Tibial nerve (tissue), 4 donors: Measurements from ENCODE around the gene THAP5. TPM values are rescaled to one million over a fixed set of nuclear protein-coding genes. Genes with fewer than 3 reads are reported as not detected.

Source experiments
- DNase-seq, 2 donors: peaks; one replicate each; pipeline ENCODE4 v3.0.0-alpha.2; 2019; ENCODE audit warnings: low spot score in 2 of 2
- H3K27ac ChIP-seq, 4 donors: fragments of 200-600 bp; sonication (generic) in 3 of 4; one replicate each; pipeline ENCODE4 v1.5.1; 2017 to 2019; ENCODE audit warnings: mild to moderate bottlenecking in 1 of 4
- H3K27me3 ChIP-seq, 2 donors: fragments of 200-600 bp; sonication (generic) in 1 of 2; one replicate each; pipeline versions ENCODE4 v1.5.1 to v1.6.0; 2017 to 2019
- H3K36me3 ChIP-seq, 3 donors: fragments of 200-600 bp; sonication (generic); one replicate each; pipeline ENCODE4 v1.5.1; 2018 to 2019
- H3K4me1 ChIP-seq, 4 donors: fragments of 200-600 bp; sonication (generic) in 3 of 4; one replicate each; pipeline ENCODE4 v1.5.1; 2017 to 2019
- H3K4me3 ChIP-seq, 4 donors: fragments of 200-600 bp; sonication (generic) in 3 of 4; one replicate each; pipeline ENCODE4 v1.5.1; 2017 to 2019; ENCODE audit warnings: mild to moderate bottlenecking in 1 of 4, moderate library complexity in 1 of 4
- H3K9me3 ChIP-seq, 4 donors: fragments of 200-600 bp; sonication (generic) in 3 of 4; one replicate each; pipeline ENCODE4 v1.5.1; 2017 to 2019
- CTCF ChIP-seq, 5 experiments: fragments of 200-600 bp in 3 of 5; fragments of 450-650 bp in 2 of 5; sonication (generic) in 3 of 5; IDR thresholded peaks; one replicate each; pipeline ENCODE4 v1.5.1; 2016 to 2019; ENCODE audit warnings: antibody characterized with exemption in 5 of 5, mild to moderate bottlenecking in 3 of 5, moderate library complexity in 2 of 5
- EP300 ChIP-seq, 2 donors: sonication (generic); formaldehyde crosslinking; IDR thresholded peaks; one replicate each; pipeline ENCODE4 v1.6.1; 2017; ENCODE audit warnings: antibody characterized with exemption in 2 of 2, mild to moderate bottlenecking in 1 of 2
- POLR2A ChIP-seq, 2 donors: fragments of 450-650 bp; IDR thresholded peaks; one replicate each; pipeline ENCODE4 v1.6.1; 2017; ENCODE audit warnings: antibody characterized with exemption in 2 of 2, mild to moderate bottlenecking in 2 of 2, moderate library complexity in 2 of 2
- WGBS, 2 donors: methylation state at CpG; one replicate each; pipeline ENCODE4 v1.1.5; 2018; 5-methylcytosine and 5-hydroxymethylcytosine counted together
- total RNA-seq, 4 donors: library from RNA; depleted of rRNA; stranded (reverse); fragments of >200 nt; gene quantifications; one replicate each; pipeline ENCODE4 v1.1.0, GENCODE V29; 2016

The THAP5 gene
- total RNA-seq, 4 donors from 2014 or later = 20.3 to 33.0 (median 25.4) TPM

- no peak for DNase-seq
- no peak overlapping the region for H3K4me3 ChIP-seq
- H3K4me1 ChIP-seq = no peaks in the 10 kb centered on the region
- no peaks in the 10 kb centered on the region for H3K9me3 ChIP-seq
- TF ChIP-seq CTCF (IDR thresholded peaks at IDR 0.05) (peak; percentile 59 to 80 (median 65)), EP300 (IDR thresholded peaks at IDR 0.05) (no peak), POLR2A (IDR thresholded peaks at IDR 0.05) (no peak)
- 22 to 25% methylated on average over 5 of the region's 5 CpGs for WGBS, 2 donors
- no peaks in the 10 kb centered on the region for H3K36me3 ChIP-seq
- H3K27ac ChIP-seq = no peak overlapping the region
- no peaks in the 10 kb centered on the region for H3K27me3 ChIP-seq
Observed at GRCh38 chr7:108613147-108613948, 43.8 kb upstream of the THAP5 start.

- no peak for DNase-seq
- TF ChIP-seq CTCF (IDR thresholded peaks at IDR 0.05) (no peak), POLR2A (IDR thresholded peaks at IDR 0.05) (no peak), EP300 (IDR thresholded peaks at IDR 0.05) (no peak)
- H3K27ac ChIP-seq = no peak overlapping the region
- no peaks in the 10 kb centered on the region for H3K27me3 ChIP-seq
- no peak overlapping the region for H3K4me3 ChIP-seq
- WGBS, 2 donors = 71 to 82% methylated on average over 4 of the region's 4 CpGs
- H3K4me1 ChIP-seq = no peaks in the 10 kb centered on the region
- no peaks in the 10 kb centered on the region for H3K36me3 ChIP-seq
- H3K9me3 ChIP-seq = no peaks in the 10 kb centered on the region
Observed at GRCh38 chr7:108611268-108611667, 41.8 kb upstream of the THAP5 start.

GRCh38 chr7:108609643-108610042, 40.1 kb upstream of the THAP5 start:
- Histone ChIP-seq H3K27me3 (no peaks in the 10 kb centered on the region), H3K9me3 (no peaks in the 10 kb centered on the region), H3K36me3 (no peaks in the 10 kb centered on the region), H3K27ac (no peak overlapping the region), H3K4me3 (no peak overlapping the region), H3K4me1 (no peaks in the 10 kb centered on the region)
- no peak for TF ChIP-seq POLR2A (IDR thresholded peaks at IDR 0.05)
- no peak for TF ChIP-seq CTCF (IDR thresholded peaks at IDR 0.05)
- no peak for TF ChIP-seq EP300 (IDR thresholded peaks at IDR 0.05)
- 68% methylated on average over 2 of the region's 2 CpGs for WGBS, 2 donors
- no peak for DNase-seq

- Histone ChIP-seq H3K27me3 (no peaks in the 10 kb centered on the region), H3K27ac (no peak overlapping the region), H3K4me3 (no peak overlapping the region), H3K4me1 (no peaks in the 10 kb centered on the region), H3K9me3 (no peaks in the 10 kb centered on the region), H3K36me3 (no peaks in the 10 kb centered on the region)
- 68 to 70% methylated on average over 7 of the region's 7 CpGs for WGBS, 2 donors
- DNase-seq = no peak
- TF ChIP-seq POLR2A (IDR thresholded peaks at IDR 0.05) (no peak), CTCF (IDR thresholded peaks at IDR 0.05) (no peak), EP300 (IDR thresholded peaks at IDR 0.05) (no peak)
Observed at GRCh38 chr7:108605559-108606201, 36.2 kb upstream of the THAP5 start.
